SK-N-MC (cell line): Measurements from ENCODE around the gene HSH2D.

Experiments used
- DNase-seq: peaks from one replicate; pipeline ENCODE4 v3.0.0-alpha.2; 2011; ENCODE audit warnings: low read depth, low spot score
- H3K27ac ChIP-seq: fragments of 200-600 bp; sonication (generic); 2 replicates; pipeline ENCODE4 v1.5.1; 2016; ENCODE audit warnings: mixed run types
- H3K36me3 ChIP-seq: fragments of 200-600 bp; sonication (generic); 2 replicates; pipeline ENCODE4 v1.6.1; 2017; ENCODE audit warnings: antibody characterized with exemption, low read length, mixed read lengths; ENCODE audit not compliant: insufficient read depth
- H3K4me3 ChIP-seq: fragments of 200-600 bp; sonication (generic); 2 replicates; pipeline ENCODE4 v1.5.1; 2016
- H3K9ac ChIP-seq: fragments of 200-600 bp; sonication (generic); 2 replicates; pipeline ENCODE4 v1.8.0; 2017; ENCODE audit warnings: mixed run types, mixed read lengths; ENCODE audit not compliant: insufficient read length
- H3K9me3 ChIP-seq: fragments of 200-600 bp; sonication (generic); 2 replicates; pipeline ENCODE4 v1.6.1; 2017; ENCODE audit warnings: low read depth, mild to moderate bottlenecking, antibody characterized with exemption, low read length, moderate library complexity, mixed read lengths
- EZH2 ChIP-seq: fragments of 200-600 bp; sonication (generic); IDR thresholded peaks from one replicate; pipeline ENCODE4 v1.6.1; 2017; ENCODE audit warnings: antibody characterized with exemption
- FOXP2 ChIP-seq: optimal IDR thresholded peaks from 2 replicates; pipeline ENCODE3; 2011; ENCODE audit warnings: mild to moderate bottlenecking, moderate library complexity; ENCODE audit not compliant: insufficient read depth; ENCODE audit errors: extremely low read length, control extremely low read depth
- POLR2AphosphoS5 ChIP-seq: IDR thresholded peaks from 2 replicates; pipeline ENCODE4 v1.6.1; 2012; ENCODE audit warnings: mild to moderate bottlenecking, low read depth, low read length, borderline replicate concordance

HSH2D gene

GRCh38 chr19:16142032-16142580 lies 1.4 kb upstream of the HSH2D start:
- no peak for DNase-seq
- Histone ChIP-seq H3K27ac (no peak overlapping the region), H3K4me3 (no peak overlapping the region), H3K9me3 (no peaks in the 10 kb centered on the region), H3K36me3 (no peaks in the 10 kb centered on the region), H3K9ac (no peak overlapping the region)
- no peak for TF ChIP-seq POLR2AphosphoS5
- TF ChIP-seq FOXP2, result no peak
- TF ChIP-seq EZH2, result no peak

DNA sequence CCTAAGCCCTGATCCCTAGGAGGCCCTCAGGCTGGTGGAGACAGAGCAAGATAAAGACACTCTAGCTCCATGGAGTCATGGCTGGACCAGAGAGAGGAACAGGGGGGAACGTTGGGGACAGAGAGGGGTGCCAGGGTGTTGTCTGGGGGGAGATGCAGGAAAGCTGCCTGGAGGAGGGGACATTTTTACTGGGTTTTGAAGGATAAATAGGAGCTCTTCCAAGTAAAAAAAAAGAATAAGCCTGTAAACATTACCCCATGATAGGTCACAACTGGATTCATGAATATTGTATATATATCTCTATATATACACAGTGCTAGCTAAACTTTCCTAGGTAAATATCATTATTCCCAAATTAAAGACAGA lies 714 bp downstream of the HSH2D start:
- H3K4me3 ChIP-seq, result no peak overlapping the region
- H3K9me3 ChIP-seq, result no peaks in the 10 kb centered on the region
- no peak overlapping the region for H3K27ac ChIP-seq
- DNase-seq, result no peak
- TF ChIP-seq FOXP2 (no peak), POLR2AphosphoS5 (no peak), EZH2 (no peak)
- H3K9ac ChIP-seq, result no peak overlapping the region
- H3K36me3 ChIP-seq, result no peaks in the 10 kb centered on the region

DNA sequence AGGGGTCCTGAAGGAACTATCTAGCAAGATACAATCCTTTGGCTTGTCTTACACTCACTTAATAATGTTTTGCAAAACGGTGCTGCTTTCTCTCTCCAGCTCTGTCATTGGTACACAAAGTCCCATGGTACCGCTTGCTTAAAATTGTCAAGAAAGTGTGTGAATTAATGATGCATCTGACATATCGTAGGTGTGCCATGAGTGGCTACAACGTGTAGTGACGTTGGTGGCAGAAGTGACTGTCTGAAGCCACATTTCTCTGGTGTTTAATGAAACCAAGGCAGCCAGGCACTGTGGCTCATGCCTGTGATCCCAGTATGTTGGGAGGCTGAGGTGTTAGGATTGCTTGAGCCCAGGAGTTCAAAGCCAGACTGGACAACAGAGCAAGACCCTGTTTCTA lies 2.6 kb downstream of the HSH2D start:
- H3K27ac ChIP-seq, result no peak overlapping the region
- no peak overlapping the region for H3K9ac ChIP-seq
- H3K9me3 ChIP-seq, result no peaks in the 10 kb centered on the region
- no peaks in the 10 kb centered on the region for H3K36me3 ChIP-seq
- H3K4me3 ChIP-seq, result no peak overlapping the region
- DNase-seq, result no peak
- TF ChIP-seq EZH2, result no peak
- no peak for TF ChIP-seq POLR2AphosphoS5
- TF ChIP-seq FOXP2, result no peak

- no peaks in the 10 kb centered on the region for H3K36me3 ChIP-seq
- H3K27ac ChIP-seq, result no peak overlapping the region
- no peaks in the 10 kb centered on the region for H3K9me3 ChIP-seq
- no peak overlapping the region for H3K4me3 ChIP-seq
- TF ChIP-seq EZH2, result no peak
- TF ChIP-seq POLR2AphosphoS5, result no peak
- TF ChIP-seq FOXP2, result no peak
- no peak overlapping the region for H3K9ac ChIP-seq
- DNase-seq, result no peak
Observed at GRCh38 chr19:16148443-16149229, 5.2 kb downstream of the HSH2D start.

- Histone ChIP-seq H3K4me3 (no peak overlapping the region), H3K36me3 (no peaks in the 10 kb centered on the region), H3K9ac (no peak overlapping the region), H3K27ac (no peak overlapping the region), H3K9me3 (no peaks in the 10 kb centered on the region)
- TF ChIP-seq FOXP2, result no peak
- TF ChIP-seq EZH2, result no peak
- no peak for TF ChIP-seq POLR2AphosphoS5
- no peak for DNase-seq
Observed at GRCh38 chr19:16153582-16154336, 10.3 kb downstream of the HSH2D start.

- H3K36me3 ChIP-seq, result no peaks in the 10 kb centered on the region
- TF ChIP-seq EZH2 (no peak), FOXP2 (no peak), POLR2AphosphoS5 (no peak)
- H3K27ac ChIP-seq, result no peak overlapping the region
- no peak for DNase-seq
- H3K9ac ChIP-seq, result no peak overlapping the region
- H3K9me3 ChIP-seq, result no peaks in the 10 kb centered on the region
- H3K4me3 ChIP-seq, result no peak overlapping the region
Observed at GRCh38 chr19:16154557-16154956, 11.1 kb downstream of the HSH2D start.

- no peak overlapping the region for H3K27ac ChIP-seq
- H3K9ac ChIP-seq, result no peak overlapping the region
- no peaks in the 10 kb centered on the region for H3K9me3 ChIP-seq
- no peak overlapping the region for H3K4me3 ChIP-seq
- DNase-seq, result no peak
- TF ChIP-seq FOXP2, result no peak
- no peak for TF ChIP-seq POLR2AphosphoS5
- TF ChIP-seq EZH2, result no peak
- no peaks in the 10 kb centered on the region for H3K36me3 ChIP-seq
Observed at GRCh38 chr19:16155128-16155527, 11.6 kb downstream of the HSH2D start.

GRCh38 chr19:16156904-16157303 lies 13.4 kb downstream of the HSH2D start:
- Histone ChIP-seq H3K9me3 (no peaks in the 10 kb centered on the region), H3K27ac (no peak overlapping the region), H3K4me3 (no peak overlapping the region), H3K9ac (no peak overlapping the region), H3K36me3 (no peaks in the 10 kb centered on the region)
- no peak for DNase-seq
- no peak for TF ChIP-seq FOXP2
- TF ChIP-seq EZH2, result no peak
- TF ChIP-seq POLR2AphosphoS5, result no peak
